Mammary epithelial cell (primary cell): ENCODE measurements around the gene GOLGA2.

Experiments
- CTCF ChIP-seq, 2 donors: IDR thresholded peaks in 1 of 2; conservative IDR thresholded peaks in 1 of 2; 2 replicates each; pipeline ENCODE4 v1.5.1; 2011 to 2012; ENCODE audit warnings: inconsistent platforms in 2 of 2, low read length in 2 of 2, mild to moderate bottlenecking in 2 of 2, control low read depth in 1 of 2, low read depth in 1 of 2; ENCODE audit not compliant: insufficient read depth in 1 of 2; ENCODE audit errors: extremely low read depth in 1 of 2
- EZH2 ChIP-seq: IDR thresholded peaks from 2 replicates; pipeline ENCODE4 v1.6.1; 2012; ENCODE audit warnings: low read length, inconsistent platforms, borderline replicate concordance

GRCh38 chr9:128258326-128258725, 17.5 kb downstream of the GOLGA2 start:
- TF ChIP-seq CTCF (conservative IDR thresholded peaks at IDR 0.05 in 1 of 2, IDR thresholded peaks at IDR 0.05 in 1 of 2; ENCODE audit: extremely low read depth in 1 of 2, insufficient read depth in 1 of 2, low read depth in 1 of 2, low read length in 2 of 2) = no peak
- no peak for TF ChIP-seq EZH2
